Endodermal cell (in vitro differentiated cells): Measurements from ENCODE around the gene RUNX2. TPM values are rescaled to one million over a fixed set of nuclear protein-coding genes. Genes with fewer than 3 reads are reported as not detected.
A peak's percentile ranks its signal among the peaks of the same experiment; 100 is the strongest.

Source experiments
- DNase-seq: peaks from one replicate; pipeline ENCODE4 v3.0.0-alpha.2; 2017
- H3K27ac ChIP-seq: 2 replicates; pipeline ENCODE4 v1.5.1; 2013; ENCODE audit warnings: mild to moderate bottlenecking, low read depth, low read length, moderate library complexity
- H3K27me3 ChIP-seq: 2 replicates; pipeline ENCODE4 v1.6.1; 2013; ENCODE audit warnings: mild to moderate bottlenecking, low read length, moderate library complexity; ENCODE audit not compliant: insufficient read depth, control insufficient read depth, poor library complexity, severe bottlenecking
- H3K36me3 ChIP-seq: 2 replicates; pipeline ENCODE4 v1.7.0; 2013; ENCODE audit warnings: mild to moderate bottlenecking, low read length, moderate library complexity; ENCODE audit not compliant: control insufficient read depth, insufficient read depth
- H3K4me1 ChIP-seq: one replicate; pipeline ENCODE4 v1.7.0; 2013; ENCODE audit warnings: low read length; ENCODE audit not compliant: control insufficient read depth, insufficient read depth
- H3K4me3 ChIP-seq: 2 replicates; pipeline ENCODE4 v1.5.1; 2013; ENCODE audit warnings: mild to moderate bottlenecking, low read length, moderate library complexity
- H3K9ac ChIP-seq: 2 replicates; pipeline ENCODE4 v1.6.1; 2013; ENCODE audit warnings: mild to moderate bottlenecking, low read length, moderate library complexity; ENCODE audit not compliant: poor library complexity, severe bottlenecking; ENCODE audit errors: extremely low read depth
- H3K9me3 ChIP-seq: 2 replicates; pipeline ENCODE4 v1.6.1; 2013; ENCODE audit warnings: mild to moderate bottlenecking, low read length, moderate library complexity; ENCODE audit not compliant: control insufficient read depth
- H3K27ac Mint-ChIP-seq: 2 replicates; pipeline ENCODE4 v1.8.0; 2020; ENCODE audit warnings: mixed read lengths
- H3K27me3 Mint-ChIP-seq: 2 replicates; pipeline ENCODE4 v1.8.0; 2021; ENCODE audit warnings: mild to moderate bottlenecking, mixed read lengths; ENCODE audit not compliant: insufficient read depth
- H3K36me3 Mint-ChIP-seq: 2 replicates; pipeline ENCODE4 v1.8.0; 2020; ENCODE audit warnings: low read depth, mixed read lengths
- H3K4me1 Mint-ChIP-seq: 2 replicates; pipeline ENCODE4 v1.8.0; 2020; ENCODE audit warnings: mixed read lengths
- H3K4me3 Mint-ChIP-seq: 2 replicates; pipeline ENCODE4 v1.8.0; 2020; ENCODE audit warnings: mild to moderate bottlenecking, moderate library complexity, mixed read lengths
- H3K9me3 Mint-ChIP-seq: 2 replicates; pipeline ENCODE4 v1.8.0; 2020; ENCODE audit warnings: mild to moderate bottlenecking, mixed read lengths
- CTCF ChIP-seq: fragments of 200-600 bp; sonication (generic); conservative IDR thresholded peaks from 2 replicates; pipeline ENCODE4 v1.5.0; 2021; ENCODE audit warnings: antibody characterized with exemption, mild to moderate bottlenecking
- WGBS, 2 experiments: methylation state at CpG; one replicate each; pipeline versions ENCODE4 v1.1.5 to v1.1.7; 2013; ENCODE audit warnings: missing lambda C conversion rate in 2 of 2, mixed read lengths in 1 of 2; ENCODE audit not compliant: insufficient coverage in 1 of 2, insufficient read length in 1 of 2; 5-methylcytosine and 5-hydroxymethylcytosine counted together
- total RNA-seq, 2 donors: library from RNA; stranded (reverse); fragmentation: NEBNext Ultra II Directional in 1 of 2; extraction: Animal tissue kit (Norgen Biotek cat#: 25700) in 1 of 2; gene quantifications; 2 replicates in 1 of 2; 3 replicates in 1 of 2; pipeline ENCODE4 v1.2.1, GENCODE V29; 2021

RUNX2 gene
- total RNA-seq, 2 donors from 2014 or later = 0.18 to 0.26 TPM

GRCh38 chr6:45589367-45589766, 261.2 kb downstream of the RUNX2 start:
- no peaks in the 10 kb centered on the region for H3K27me3 ChIP-seq
- 98 to 100% methylated on average over 1 to 3 of the region's 3 CpGs for WGBS, 2 experiments
- H3K9ac ChIP-seq = no peak overlapping the region
- H3K4me1 Mint-ChIP-seq = peaks cover 33% of the 10 kb centered on the region
- no peak overlapping the region for H3K4me3 ChIP-seq
- no peaks in the 10 kb centered on the region for H3K27me3 Mint-ChIP-seq
- no peaks in the 10 kb centered on the region for H3K36me3 ChIP-seq
- no peak overlapping the region for H3K4me3 Mint-ChIP-seq
- no peaks in the 10 kb centered on the region for H3K9me3 Mint-ChIP-seq
- H3K36me3 Mint-ChIP-seq = no peaks in the 10 kb centered on the region
- no peak for TF ChIP-seq CTCF
- H3K4me1 ChIP-seq = peaks cover 10% of the 10 kb centered on the region
- H3K27ac Mint-ChIP-seq = no peak overlapping the region
- DNase-seq = no peak
- no peak overlapping the region for H3K27ac ChIP-seq
- H3K9me3 ChIP-seq = no peaks in the 10 kb centered on the region

- 93% methylated on average over 2 to 4 of the region's 4 CpGs for WGBS, 2 experiments
- no peak overlapping the region for H3K27ac Mint-ChIP-seq
These were observed 262.1 kb downstream of the RUNX2 start for GRCh38 chr6:45590226-45590625.

GRCh38 chr6:45590696-45591184, 262.6 kb downstream of the RUNX2 start:
- DNase-seq = no peak
- H3K36me3 ChIP-seq = no peaks in the 10 kb centered on the region
- H3K9ac ChIP-seq = no peak overlapping the region
- Mint-ChIP-seq H3K4me3 (no peak overlapping the region), H3K27me3 (no peaks in the 10 kb centered on the region), H3K9me3 (no peaks in the 10 kb centered on the region), H3K27ac (no peak overlapping the region), H3K4me1 (peaks cover 33% of the 10 kb centered on the region), H3K36me3 (no peaks in the 10 kb centered on the region)
- H3K9me3 ChIP-seq = no peaks in the 10 kb centered on the region
- WGBS, 2 experiments = 94 to 97% methylated on average over 4 to 7 of the region's 7 CpGs
- TF ChIP-seq CTCF = no peak
- H3K4me1 ChIP-seq = peaks cover 10% of the 10 kb centered on the region
- peak overlapping the region; percentile 33 for H3K27ac ChIP-seq
- H3K27me3 ChIP-seq = no peaks in the 10 kb centered on the region
- no peak overlapping the region for H3K4me3 ChIP-seq

More at GRCh38 chr6:45590226-45590625, 262.1 kb downstream of the RUNX2 start:
- peaks cover 33% of the 10 kb centered on the region for H3K4me1 Mint-ChIP-seq
- no peak overlapping the region for H3K9ac ChIP-seq
- no peaks in the 10 kb centered on the region for H3K27me3 Mint-ChIP-seq
- no peak overlapping the region for H3K4me3 ChIP-seq
- no peaks in the 10 kb centered on the region for H3K36me3 Mint-ChIP-seq
- H3K9me3 Mint-ChIP-seq = no peaks in the 10 kb centered on the region
- no peaks in the 10 kb centered on the region for H3K36me3 ChIP-seq
- no peak overlapping the region for H3K4me3 Mint-ChIP-seq
- H3K9me3 ChIP-seq = no peaks in the 10 kb centered on the region
- DNase-seq = no peak
- H3K4me1 ChIP-seq = peaks cover 10% of the 10 kb centered on the region
- no peak overlapping the region for H3K27ac ChIP-seq
- TF ChIP-seq CTCF = no peak
- H3K27me3 ChIP-seq = no peaks in the 10 kb centered on the region
